ENCODE results near the gene RAB15. TPM values are rescaled to one million over a fixed set of nuclear protein-coding genes. Genes with fewer than 3 reads are reported as not detected.

The RAB15 gene
- total and polyA plus RNA-seq, 2 donors (not counting 3 experiments of a cell fraction or from before 2014, with no cell fraction given): 24.9 to 33.3 TPM

- Histone ChIP-seq H3K4me3 (replicated peaks in 1 of 3; ENCODE audit: insufficient read depth in 1 of 3, low read depth in 1 of 3, low read length in 3 of 3) (no peak overlapping the region), H3K9me1 (replicated peaks; ENCODE audit: control insufficient read depth, extremely low read depth, insufficient read depth, low read length) (no peaks in the 10 kb centered on the region), H3K79me2 (ENCODE audit: control insufficient read depth, insufficient read depth, low read length) (peaks cover 23% of the 10 kb centered on the region), H3K27ac (ENCODE audit: insufficient read depth, low read depth, low read length) (no peak overlapping the region), H3K27me3 (ENCODE audit: control insufficient read depth in 2 of 2, insufficient read depth in 2 of 2, low read length in 2 of 2) (no peaks in the 10 kb centered on the region), H2AFZ (ENCODE audit: low read depth, low read length) (no peak overlapping the region), H3K9me3 (replicated peaks; ENCODE audit: control insufficient read depth, insufficient read depth, low read length) (no peaks in the 10 kb centered on the region), H4K20me1 (replicated peaks; ENCODE audit: control insufficient read depth, extremely low read depth, insufficient read depth, low read length) (peaks cover 3% of the 10 kb centered on the region), H3K9ac (replicated peaks; ENCODE audit: extremely low read depth, insufficient read depth, low read length) (no peak overlapping the region), H3K4me2 (ENCODE audit: insufficient read depth, low read length) (no peak overlapping the region), H3K36me3 (ENCODE audit: control insufficient read depth in 2 of 2, extremely low read depth in 1 of 2, insufficient read depth in 2 of 2, low read length in 2 of 2) (no peaks in the 10 kb centered on the region), H3K4me1 (ENCODE audit: control insufficient read depth, extremely low read depth, insufficient read depth, low read length) (peaks cover 6% of the 10 kb centered on the region)
- ChIA-PET POLR2A (no interaction called here), CTCF (interaction anchor here (1.4 kb wide), 1 partner anchor 10 kb away, joined by 3 read pairs; no protein-coding TSS in a partner anchor)
- dilution Hi-C loops (cut with MboI; ENCODE audit: extremely low pct_ligation_motif_present, low sequenced_read_pairs): no loop called here
- intact Hi-C loops (cut with micrococcal nuclease): no loop called here
- TF ChIP-seq JUN (IDR thresholded peaks at IDR 0.05; ENCODE audit: borderline replicate concordance, insufficient read depth, insufficient read length, low read depth): no peak
- no peak for TF ChIP-seq FOS (IDR thresholded peaks at IDR 0.05; ENCODE audit: borderline replicate concordance, insufficient read depth, low read length)
- TF ChIP-seq CTCF (IDR thresholded peaks at IDR 0.05; ENCODE audit: extremely low read depth in 1 of 2, insufficient read depth in 1 of 2, low read depth in 1 of 2, low read length in 2 of 2): no peak
- TF ChIP-seq, protein P1, sequence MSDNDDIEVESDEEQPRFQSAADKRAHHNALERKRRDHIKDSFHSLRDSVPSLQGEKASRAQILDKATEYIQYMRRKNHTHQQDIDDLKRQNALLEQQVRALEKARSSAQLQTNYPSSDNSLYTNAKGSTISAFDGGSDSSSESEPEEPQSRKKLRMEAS (IDR thresholded peaks at IDR 0.05; ENCODE audit: insufficient read depth, insufficient read length): no peak
- TF ChIP-seq EZH2 (IDR thresholded peaks at IDR 0.05; ENCODE audit: borderline replicate concordance, low read depth, low read length, severe bottlenecking): no peak
- TF ChIP-seq POLR2AphosphoS5 (IDR thresholded peaks at IDR 0.05; ENCODE audit: insufficient read depth, low read depth, low read length): no peak
- no peak for TF ChIP-seq POLR2A (IDR thresholded peaks at IDR 0.05; ENCODE audit: low read depth, low read length)
- no peak for TF ChIP-seq GATA2 (IDR thresholded peaks at IDR 0.05; ENCODE audit: insufficient read depth, insufficient read length, low read depth, low read length)
- no peak for TF ChIP-seq MYC (IDR thresholded peaks at IDR 0.05; ENCODE audit: low read depth, low read length)
- no peak for FAIRE-seq
- BruUV-seq (replicated peaks): no TSS peak
- DNase-seq (ENCODE audit: low read depth, low spot score): no peak
Measured at GRCh38 chr14:64920465-64920864, 51.7 kb downstream of the RAB15 start.

Measured in endothelial cell of umbilical vein (primary cell).